Measurements from ENCODE around the gene PSRC1.
"Not testable (repeated sequence)": the region's sequence is repeated elsewhere in the genome, so short reads cannot be mapped to it uniquely, and the experiment has no call there.

PSRC1 gene

GRCh38 chr1:109282952-109283747 is at the start of gene PSRC1:
PSRC1 (minus strand) TSS chr1:109283145.
- peak; percentile 78 for DNase-seq (ENCODE audit: low read depth)

DNA sequence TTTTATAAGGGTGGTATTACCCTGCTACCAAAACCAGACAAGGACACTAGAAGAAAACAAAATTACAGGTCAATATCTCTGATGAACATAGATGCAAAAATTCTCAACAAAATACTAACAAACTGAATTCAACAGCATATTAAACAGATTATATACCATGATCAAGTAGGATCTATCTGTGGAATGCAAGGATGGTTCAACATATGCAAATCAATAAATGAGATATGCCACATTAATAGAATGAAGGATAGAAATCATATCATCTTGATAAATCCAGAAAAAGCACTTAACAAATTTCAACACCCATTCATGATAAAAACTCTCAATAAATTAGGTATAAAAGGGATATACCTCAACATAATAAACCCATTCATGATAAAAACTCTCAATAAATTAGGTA is 48.2 kb upstream of the PSRC1 start:
- no peak for DNase-seq (ENCODE audit: low read depth)

- DNase-seq (ENCODE audit: low read depth): no peak
These were observed 44.3 kb upstream of the PSRC1 start for GRCh38 chr1:109327285-109327684.

DNA sequence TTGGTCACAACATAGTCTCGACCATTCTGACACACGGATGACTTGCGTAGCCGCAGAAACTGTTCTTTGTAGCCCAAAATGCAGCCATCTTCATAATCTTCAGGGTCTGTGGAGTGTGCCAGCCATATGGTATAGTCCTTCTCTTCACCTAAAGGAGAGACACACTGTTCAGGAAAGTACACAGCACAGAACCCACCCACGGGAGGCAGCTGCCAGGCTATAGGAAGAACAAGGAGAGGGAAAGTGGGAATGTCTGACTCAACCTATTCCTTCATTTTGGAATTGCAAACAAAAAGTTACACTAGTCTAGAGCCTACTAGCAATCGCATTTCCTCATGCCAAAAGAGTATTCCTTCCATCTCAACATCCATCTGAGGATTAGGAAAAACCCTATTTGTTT is 40.0 kb upstream of the PSRC1 start:
- no peak for DNase-seq (ENCODE audit: low read depth)

- no peak for DNase-seq (ENCODE audit: low read depth)
These were observed 36.2 kb upstream of the PSRC1 start for GRCh38 chr1:109319114-109319513.

DNA sequence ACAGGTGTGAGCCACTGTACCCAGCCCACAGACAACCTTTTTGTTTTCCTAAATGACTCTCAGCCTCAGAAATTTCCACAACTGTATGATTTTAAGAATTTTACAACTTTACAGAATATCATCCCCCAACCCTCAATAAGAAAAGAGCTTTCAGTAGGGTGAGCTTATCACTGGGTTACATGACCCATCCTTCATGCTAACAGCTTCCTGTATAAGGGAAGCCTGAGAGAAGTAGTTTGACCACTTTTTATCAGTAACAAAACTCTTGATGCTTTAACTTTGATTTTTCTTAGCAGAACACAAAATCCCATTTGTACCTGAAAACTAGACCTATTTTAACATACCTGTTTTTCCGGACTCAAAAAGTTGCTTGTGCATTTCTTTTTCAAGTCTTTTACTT is 33.6 kb upstream of the PSRC1 start:
- no peak for DNase-seq (ENCODE audit: low read depth)

DNA sequence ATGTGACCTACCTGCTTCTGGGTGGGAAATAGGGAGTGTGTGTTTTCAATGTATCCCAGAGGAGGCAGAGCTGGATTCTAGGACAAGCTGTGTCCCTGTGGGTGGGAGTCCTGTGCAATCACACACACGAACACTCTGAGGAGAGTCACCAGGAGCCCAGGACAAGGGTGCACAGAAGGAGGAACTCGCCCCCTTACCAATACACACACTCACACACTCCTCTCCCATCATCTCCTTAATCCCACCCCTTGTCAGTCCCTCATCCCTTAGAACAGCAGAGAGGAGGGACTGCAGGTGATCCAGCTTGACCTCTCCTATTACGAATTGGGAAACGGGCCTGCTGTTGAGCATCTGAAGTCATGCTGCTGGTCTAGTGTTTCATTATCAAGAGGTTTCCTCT is 32.3 kb upstream of the PSRC1 start:
- DNase-seq (ENCODE audit: low read depth): no peak

- DNase-seq (ENCODE audit: low read depth): no peak
These were observed 31.9 kb upstream of the PSRC1 start for GRCh38 chr1:109314795-109315194.

GRCh38 chr1:109312978-109313775 is 30.2 kb upstream of the PSRC1 start:
- DNase-seq (ENCODE audit: low read depth): no peak

- no peak for DNase-seq (ENCODE audit: low read depth)
These were observed 29.3 kb upstream of the PSRC1 start for GRCh38 chr1:109312246-109312645.

DNA sequence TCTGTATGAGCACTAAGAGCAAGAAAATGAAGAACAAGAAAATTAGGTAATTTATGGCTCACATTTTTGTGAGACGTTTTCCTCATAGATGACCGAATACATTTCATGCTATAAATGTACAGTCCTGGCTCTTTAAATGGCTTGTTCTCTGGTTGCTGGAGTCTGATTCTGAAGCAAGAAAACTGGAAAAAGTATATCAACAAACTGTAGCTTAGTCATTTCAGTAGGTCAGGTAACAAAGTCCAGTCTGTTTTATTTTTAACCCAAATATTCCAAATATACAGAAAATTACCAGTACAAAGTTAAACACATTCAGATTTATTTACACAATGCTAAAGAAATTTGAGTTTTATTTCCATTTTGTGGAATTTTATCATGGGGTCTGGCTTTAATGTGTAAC is 26.4 kb upstream of the PSRC1 start:
- DNase-seq (ENCODE audit: low read depth): no peak

GRCh38 chr1:109307274-109308021 is 24.5 kb upstream of the PSRC1 start:
- no peak for DNase-seq (ENCODE audit: low read depth)

- DNase-seq (ENCODE audit: low read depth): no peak
These were observed 23.9 kb upstream of the PSRC1 start, which contains the start of gene MYBPHL for GRCh38 chr1:109306832-109307273. MYBPHL (minus strand) TSS chr1:109307011; CDS start chr1:109306991, 20 bp downstream.

DNA sequence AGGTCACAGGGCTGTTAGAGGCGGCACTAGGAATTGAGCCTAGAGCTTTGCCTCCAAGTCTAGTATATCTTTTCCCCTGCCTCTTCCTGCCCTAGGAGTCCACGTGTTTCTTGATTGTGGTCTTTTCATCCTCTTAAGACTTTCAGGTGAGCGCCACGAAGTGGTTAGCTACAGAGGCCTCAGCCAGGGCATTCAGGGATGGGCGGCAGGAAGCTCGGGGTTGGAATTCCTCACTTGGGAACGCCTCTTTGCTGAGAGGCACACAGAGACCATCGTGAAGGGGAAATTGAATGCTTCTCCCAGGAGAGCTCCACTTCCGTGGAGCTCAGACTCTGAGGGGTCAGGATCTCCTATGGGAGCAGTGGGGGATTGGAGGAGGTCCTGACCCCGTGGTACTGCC is 23.0 kb upstream of the PSRC1 start:
- not testable (repeated sequence) for DNase-seq (ENCODE audit: low read depth)

- DNase-seq (ENCODE audit: low read depth): no peak
These were observed 21.4 kb upstream of the PSRC1 start for GRCh38 chr1:109304226-109304920.

GRCh38 chr1:109301874-109302273 is 18.9 kb upstream of the PSRC1 start:
- no peak for DNase-seq (ENCODE audit: low read depth)

DNA sequence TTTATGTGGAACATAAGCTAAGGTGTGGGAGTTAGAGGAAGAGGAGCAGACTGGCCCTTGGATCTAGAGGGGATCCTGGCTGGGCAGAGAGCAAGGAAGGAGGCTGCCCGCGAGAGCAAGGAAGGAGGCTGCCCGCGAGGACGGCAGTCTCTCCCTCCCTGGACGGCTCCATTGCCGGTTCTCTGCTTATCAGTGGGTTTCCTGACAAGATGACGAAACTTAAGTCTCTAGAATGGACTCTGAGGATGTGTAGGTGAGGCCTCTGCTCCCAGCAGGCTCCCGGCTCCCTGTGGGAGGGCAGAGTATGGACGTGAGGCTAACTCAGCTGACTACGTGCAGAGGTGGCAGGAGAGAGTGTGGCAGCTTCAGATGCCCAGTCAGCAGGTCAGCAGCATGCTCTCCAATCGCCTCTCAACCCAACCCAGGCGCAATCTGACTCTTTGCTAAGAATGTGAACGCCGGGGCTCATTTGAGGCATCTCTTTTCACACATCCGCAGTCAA is 17.8 kb upstream of the PSRC1 start:
- no peak for DNase-seq (ENCODE audit: low read depth)

GRCh38 chr1:109299558-109300343 is 16.8 kb upstream of the PSRC1 start:
- no peak for DNase-seq (ENCODE audit: low read depth)

- no peak for DNase-seq (ENCODE audit: low read depth)
These were observed 16.0 kb upstream of the PSRC1 start for GRCh38 chr1:109298666-109299557.

DNA sequence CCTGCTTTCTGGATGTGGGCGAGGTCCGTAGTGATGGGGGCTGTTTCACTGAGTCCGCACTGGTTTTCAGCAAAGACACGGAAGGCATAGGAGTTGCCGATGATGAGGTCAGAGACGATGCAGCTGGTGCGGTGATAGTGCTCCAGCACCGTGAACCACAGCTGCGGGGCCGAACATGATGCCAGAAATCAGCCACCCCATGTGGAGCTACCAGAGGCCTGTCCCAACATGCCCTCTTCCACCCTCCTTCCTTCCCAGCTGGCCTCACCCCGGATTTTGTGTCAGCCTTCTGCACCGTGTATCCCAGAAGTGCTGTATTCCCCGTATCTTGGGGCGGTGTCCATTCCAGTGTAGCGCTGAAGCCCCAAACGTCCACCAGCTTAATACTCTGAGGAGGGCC is 13.8 kb upstream of the PSRC1 start:
- no peak for DNase-seq (ENCODE audit: low read depth)

All from stimulated activated CD8-positive, alpha-beta memory T cell treated with anti-CD3 and anti-CD28 coated beads, Interleukin-7, amount 100 ng/mL, for 24 hours (primary cell).